ENCODE data around the gene PDSS2. TPM values are rescaled to one million over a fixed set of nuclear protein-coding genes. Genes with fewer than 3 reads are reported as not detected.

Gene PDSS2
- total and polyA plus RNA-seq, 2 of the 4 experiments (the other 2 are of a cell fraction): 8.6 to 9.2 TPM

GRCh38 chr6:107123501-107123900, 335.9 kb downstream of the PDSS2 start:
- intact Hi-C loops (cut with micrococcal nuclease) (no loop called here), dilution Hi-C loops (cut with HindIII; ENCODE audit: low sequenced_read_pairs, unreplicated experiment) (no loop called here), in situ Hi-C loops (cut with MboI; ENCODE audit: low sequenced_read_pairs) (loop anchor here (10.0 kb wide), 1 partner anchor 371 kb away; the partner anchor contains the start of gene SOBP)
- no peak overlapping the region for H2BK5ac ChIP-seq (ENCODE audit: low read depth, low read length, poor library complexity, severe bottlenecking)
- no peak overlapping the region for H3K4ac ChIP-seq (ENCODE audit: low read depth, low read length)
- H4K20me1 ChIP-seq (ENCODE audit: insufficient read depth, low read length): no peaks in the 10 kb centered on the region
- H2AFZ ChIP-seq (replicated peaks; ENCODE audit: low read length, poor library complexity): no peak overlapping the region
- H3K18ac ChIP-seq (ENCODE audit: low read depth, low read length): no peak overlapping the region
- no peaks in the 10 kb centered on the region for H3K79me1 ChIP-seq (ENCODE audit: low read depth in 1 of 2, low read length in 2 of 2)
- no peaks in the 10 kb centered on the region for H3K36me3 ChIP-seq (ENCODE audit: control insufficient read depth, insufficient read depth, low read length)
- ATAC-seq (ENCODE audit: low read depth): no peak
- no peak overlapping the region for H2BK120ac ChIP-seq (ENCODE audit: low read depth, low read length)
- H4K91ac ChIP-seq (ENCODE audit: insufficient read depth, low read depth, low read length): no peak overlapping the region
- no peaks in the 10 kb centered on the region for H3K9me1 ChIP-seq (ENCODE audit: insufficient read depth, low read length)
- H3K23ac ChIP-seq (ENCODE audit: low read depth, low read length): no peak overlapping the region
- no peak overlapping the region for H2BK15ac ChIP-seq (ENCODE audit: low read depth, low read length)
- no peak overlapping the region for H2AK5ac ChIP-seq (ENCODE audit: low read depth, low read length)
- no peak for TF ChIP-seq ELK1 (IDR thresholded peaks at IDR 0.05; ENCODE audit: borderline replicate concordance, low read depth, low read length)
- no peak for TF ChIP-seq NFE2L2 (IDR thresholded peaks at IDR 0.05; ENCODE audit: low read depth, low read length)
- TF ChIP-seq SMC3 (IDR thresholded peaks at IDR 0.05; ENCODE audit: low read depth, low read length): no peak
- no peak for TF ChIP-seq MXI1 (IDR thresholded peaks at IDR 0.05; ENCODE audit: borderline replicate concordance, low read depth, low read length)
- TF ChIP-seq RAD21 (IDR thresholded peaks at IDR 0.05; ENCODE audit: low read length): no peak
- TF ChIP-seq CHD1 (IDR thresholded peaks at IDR 0.05; ENCODE audit: low read depth, low read length): no peak
- no peak for TF ChIP-seq MAFK (IDR thresholded peaks at IDR 0.05; ENCODE audit: low read depth, low read length)
- no peak for TF ChIP-seq RFX5 (IDR thresholded peaks at IDR 0.05; ENCODE audit: low read depth, low read length)
- TF ChIP-seq CTCF (conservative IDR thresholded peaks at IDR 0.05; ENCODE audit: low read depth, low read length): no peak
- TF ChIP-seq BHLHE40 (IDR thresholded peaks at IDR 0.05; ENCODE audit: low read depth, low read length): no peak
- WGBS, 2 experiments (ENCODE audit: extremely low coverage in 2 of 2, insufficient read length in 1 of 2): no CpG with 5 or more reads among the region's 6 CpGs
- H2BK20ac ChIP-seq (ENCODE audit: low read depth, low read length): no peak overlapping the region
- no peak overlapping the region for H4K5ac ChIP-seq (ENCODE audit: low read depth, low read length)
- no peak for DNase-seq
- no peak overlapping the region for H4K8ac ChIP-seq (ENCODE audit: low read depth in 2 of 2, low read length in 2 of 2)
- H2AK9ac ChIP-seq (replicated peaks; ENCODE audit: low read depth, low read length, poor library complexity): no peak overlapping the region
- CTCF ChIA-PET: interaction anchor here (0.7 kb wide), 1 partner anchor 678 kb away, joined by 7 read pairs; no protein-coding TSS in a partner anchor
- no peak overlapping the region for H3K27ac ChIP-seq (ENCODE audit: insufficient read depth, low read length)
- H3K4me1 ChIP-seq (ENCODE audit: control insufficient read depth, insufficient read depth, low read length): no peaks in the 10 kb centered on the region
- H3K9me3 ChIP-seq (ENCODE audit: control insufficient read depth, insufficient read depth, low read length): no peaks in the 10 kb centered on the region
- no TSS peak for BruUV-seq (replicated peaks)
- H3K9ac ChIP-seq (ENCODE audit: low read depth, low read length): no peak overlapping the region
- no peaks in the 10 kb centered on the region for H3K27me3 ChIP-seq (ENCODE audit: control insufficient read depth, insufficient read depth, low read length)
- H3K4me2 ChIP-seq (ENCODE audit: low read depth, low read length): no peak overlapping the region
- no peak overlapping the region for H3K14ac ChIP-seq (replicated peaks; ENCODE audit: low read depth, low read length)
- H3K56ac ChIP-seq (ENCODE audit: extremely low read depth, insufficient read depth, low read length): no peak overlapping the region
- POLR2A ChIA-PET (ENCODE audit: unreplicated experiment): no interaction called here
- no peak overlapping the region for H3K4me3 ChIP-seq (ENCODE audit: insufficient read depth, low read depth, low read length)

Data from IMR-90 (cell line).